HG02884 (cell line): ENCODE data around the gene PPIL6.
A peak's percentile ranks its signal among the peaks of the same experiment; 100 is the strongest.

Experiments
- ATAC-seq: cut with Tn5 transposase; IDR thresholded peaks from one replicate; pipeline ENCODE4 v1.9.1; 2021; ENCODE audit warnings: mild to moderate bottlenecking, moderate library complexity; ENCODE audit not compliant: unreplicated experiment

PPIL6 gene

GRCh38 chr6:109406196-109406595 is 34.2 kb downstream of the PPIL6 start:
- ATAC-seq = no peak

GRCh38 chr6:109397020-109397419 is 43.4 kb downstream of the PPIL6 start:
- no peak for ATAC-seq

GRCh38 chr6:109396046-109396718 is 44.2 kb downstream of the PPIL6 start:
- no peak for ATAC-seq

- no peak for ATAC-seq
Observed at GRCh38 chr6:109393886-109394281, 46.5 kb downstream of the PPIL6 start.

GRCh38 chr6:109393157-109393885 is 47.1 kb downstream of the PPIL6 start:
- ATAC-seq = no peak

GRCh38 chr6:109389650-109390274 is 50.7 kb downstream of the PPIL6 start:
- ATAC-seq = no peak

GRCh38 chr6:109388265-109388664 is 52.2 kb downstream of the PPIL6 start:
- ATAC-seq = no peak

GRCh38 chr6:109383438-109383940 is 56.9 kb downstream of the PPIL6 start:
- ATAC-seq = no peak

- peak; percentile 63 for ATAC-seq
Observed at GRCh38 chr6:109382576-109383437, 57.6 kb downstream of the PPIL6 start.

GRCh38 chr6:109381747-109382575 is 58.5 kb downstream of the PPIL6 start, which contains the start of gene CD164:
Gene CD164, minus strand, starts transcription at chr6:109382467. Its CDS starts 89 bp downstream, at chr6:109382378.
- peak; percentile 36 for ATAC-seq

GRCh38 chr6:109381061-109381746 is 59.2 kb downstream of the PPIL6 start:
- ATAC-seq = no peak

- no peak for ATAC-seq
Observed at GRCh38 chr6:109379711-109380110, 60.7 kb downstream of the PPIL6 start.

GRCh38 chr6:109377717-109378116 is 62.7 kb downstream of the PPIL6 start:
- no peak for ATAC-seq

- ATAC-seq = no peak
Observed at GRCh38 chr6:109374326-109374892, 66.0 kb downstream of the PPIL6 start.

GRCh38 chr6:109373762-109374161 is 66.7 kb downstream of the PPIL6 start:
- ATAC-seq = peak; percentile 94

GRCh38 chr6:109373331-109373730 is 67.1 kb downstream of the PPIL6 start:
- no peak for ATAC-seq

- no peak for ATAC-seq
Observed at GRCh38 chr6:109372130-109372529, 68.3 kb downstream of the PPIL6 start.

- ATAC-seq = no peak
Observed at GRCh38 chr6:109370792-109371191, 69.6 kb downstream of the PPIL6 start.

- no peak for ATAC-seq
Observed at GRCh38 chr6:109370336-109370735, 70.1 kb downstream of the PPIL6 start.
